GM12801 (cell line): ENCODE data around the gene TMCO4.

Experiments
- CTCF ChIP-seq: IDR thresholded peaks from one replicate; pipeline ENCODE4 v1.5.1; 2011; ENCODE audit warnings: control low read depth; ENCODE audit not compliant: insufficient read length; ENCODE audit errors: extremely low read depth

TMCO4 gene

GRCh38 chr1:19831441-19831840, 31.7 kb upstream of the TMCO4 start:
- TF ChIP-seq CTCF: no peak

- no peak for TF ChIP-seq CTCF
Measured at GRCh38 chr1:19828546-19828945, 28.8 kb upstream of the TMCO4 start.

GRCh38 chr1:19825298-19825697, 25.6 kb upstream of the TMCO4 start:
- TF ChIP-seq CTCF: no peak

GRCh38 chr1:19824541-19824940, 24.8 kb upstream of the TMCO4 start:
- no peak for TF ChIP-seq CTCF

- no peak for TF ChIP-seq CTCF
Measured at GRCh38 chr1:19824036-19824435, 24.3 kb upstream of the TMCO4 start.

GRCh38 chr1:19819701-19820100, 20.0 kb upstream of the TMCO4 start:
- no peak for TF ChIP-seq CTCF

GRCh38 chr1:19818324-19818723, 18.6 kb upstream of the TMCO4 start:
- no peak for TF ChIP-seq CTCF

- no peak for TF ChIP-seq CTCF
Measured at GRCh38 chr1:19817160-19817559, 17.4 kb upstream of the TMCO4 start.
